Parathyroid adenoma (tissue), 2 donors: ENCODE results near the gene IL21.

Experiments used
- H2AFZ ChIP-seq: fragments of 300-600 bp; sonication (generic); one replicate; pipeline ENCODE4 v1.7.0; 2017; ENCODE audit warnings: antibody characterized with exemption, mild to moderate bottlenecking
- H3K27ac ChIP-seq: fragments of 300-600 bp; sonication (generic); one replicate; pipeline ENCODE4 v1.7.0; 2017
- H3K27me3 ChIP-seq: fragments of 300-600 bp; sonication (generic); one replicate; pipeline ENCODE4 v1.7.0; 2017; ENCODE audit warnings: low read length; ENCODE audit not compliant: control insufficient read depth, insufficient read depth
- H3K36me3 ChIP-seq: fragments of 300-600 bp; sonication (generic); one replicate; pipeline ENCODE4 v1.7.0; 2017; ENCODE audit warnings: low read length; ENCODE audit not compliant: control insufficient read depth, insufficient read depth
- H3K4me1 ChIP-seq: fragments of 300-600 bp; sonication (generic); one replicate; pipeline ENCODE4 v1.7.0; 2017; ENCODE audit warnings: control low read depth
- H3K4me2 ChIP-seq: fragments of 300-600 bp; sonication (generic); one replicate; pipeline ENCODE4 v1.7.0; 2017; ENCODE audit warnings: low read length
- H3K4me3 ChIP-seq: fragments of 300-600 bp; sonication (generic); one replicate; pipeline ENCODE4 v1.7.0; 2017; ENCODE audit warnings: low read depth, low read length
- H3K79me2 ChIP-seq: fragments of 300-600 bp; sonication (generic); one replicate; pipeline ENCODE4 v1.7.0; 2017; ENCODE audit warnings: control low read depth
- H3K9ac ChIP-seq: fragments of 300-600 bp; sonication (generic); one replicate; pipeline ENCODE4 v1.7.0; 2017; ENCODE audit warnings: mild to moderate bottlenecking
- H3K9me3 ChIP-seq: fragments of 300-600 bp; sonication (generic); one replicate; pipeline ENCODE4 v1.7.0; 2017; ENCODE audit warnings: low read length; ENCODE audit not compliant: control insufficient read depth
- CTCF ChIP-seq: fragments of 300-600 bp; sonication (generic); IDR thresholded peaks from one replicate; pipeline ENCODE4 v1.7.0; 2017; ENCODE audit warnings: antibody characterized with exemption, mild to moderate bottlenecking
- donor health status: primary hyperparathyroidism.

The IL21 gene

GRCh38 chr4:122621016-122621507 lies at the start of gene IL21:
IL21 (minus strand) TSS chr4:122621066; CDS start chr4:122621011, 55 bp downstream.
- no peak for TF ChIP-seq CTCF
- H3K79me2 ChIP-seq: no peaks in the 10 kb centered on the region
- no peak within 1 kb of the TSS for H2AFZ ChIP-seq
- H3K4me3 ChIP-seq: no peak within 1 kb of the TSS
- H3K4me1 ChIP-seq: no peaks in the 10 kb centered on the region
- no peak within 1 kb of the TSS for H3K9ac ChIP-seq
- H3K36me3 ChIP-seq: no peaks in the 10 kb centered on the region
- no peak within 1 kb of the TSS for H3K4me2 ChIP-seq
- H3K9me3 ChIP-seq: no peaks in the 10 kb centered on the region
- peaks cover under 1% of the 10 kb centered on the region for H3K27me3 ChIP-seq
- no peak within 1 kb of the TSS for H3K27ac ChIP-seq

GRCh38 chr4:122669911-122670738 lies 49.3 kb upstream of the IL21 start:
- no peaks in the 10 kb centered on the region for H3K4me1 ChIP-seq
- H3K27me3 ChIP-seq: no peaks in the 10 kb centered on the region
- H2AFZ ChIP-seq: no peak overlapping the region
- no peak overlapping the region for H3K27ac ChIP-seq
- H3K4me3 ChIP-seq: no peak overlapping the region
- no peak overlapping the region for H3K9ac ChIP-seq
- H3K79me2 ChIP-seq: no peaks in the 10 kb centered on the region
- H3K36me3 ChIP-seq: no peaks in the 10 kb centered on the region
- TF ChIP-seq CTCF: no peak
- H3K9me3 ChIP-seq: no peaks in the 10 kb centered on the region
- no peak overlapping the region for H3K4me2 ChIP-seq

- Histone ChIP-seq H3K9ac (no peak overlapping the region), H2AFZ (no peak overlapping the region), H3K4me1 (no peaks in the 10 kb centered on the region), H3K27me3 (no peaks in the 10 kb centered on the region), H3K79me2 (no peaks in the 10 kb centered on the region), H3K4me3 (no peak overlapping the region), H3K4me2 (no peak overlapping the region), H3K9me3 (no peaks in the 10 kb centered on the region), H3K27ac (no peak overlapping the region), H3K36me3 (no peaks in the 10 kb centered on the region)
- TF ChIP-seq CTCF: no peak
Measured at GRCh38 chr4:122668241-122668640, 47.4 kb upstream of the IL21 start.

- H3K9ac ChIP-seq: no peak overlapping the region
- H2AFZ ChIP-seq: no peak overlapping the region
- no peaks in the 10 kb centered on the region for H3K79me2 ChIP-seq
- no peaks in the 10 kb centered on the region for H3K4me1 ChIP-seq
- no peak overlapping the region for H3K4me2 ChIP-seq
- TF ChIP-seq CTCF: no peak
- no peak overlapping the region for H3K27ac ChIP-seq
- no peaks in the 10 kb centered on the region for H3K36me3 ChIP-seq
- no peaks in the 10 kb centered on the region for H3K27me3 ChIP-seq
- no peaks in the 10 kb centered on the region for H3K9me3 ChIP-seq
- H3K4me3 ChIP-seq: no peak overlapping the region
Measured at GRCh38 chr4:122666527-122667245, 45.8 kb upstream of the IL21 start.
